Amygdala (tissue), 56 donors: Measurements from ENCODE around the gene BRD9.
"Not testable (repeated sequence)": the region's sequence is repeated elsewhere in the genome, so short reads cannot be mapped to it uniquely, and the experiment has no call there.

Source experiments
- DNase-seq, 56 donors: peaks; one replicate each; lab custom pipeline; 2025; lab: John Stamatoyannopoulos, UW

BRD9 gene

DNA sequence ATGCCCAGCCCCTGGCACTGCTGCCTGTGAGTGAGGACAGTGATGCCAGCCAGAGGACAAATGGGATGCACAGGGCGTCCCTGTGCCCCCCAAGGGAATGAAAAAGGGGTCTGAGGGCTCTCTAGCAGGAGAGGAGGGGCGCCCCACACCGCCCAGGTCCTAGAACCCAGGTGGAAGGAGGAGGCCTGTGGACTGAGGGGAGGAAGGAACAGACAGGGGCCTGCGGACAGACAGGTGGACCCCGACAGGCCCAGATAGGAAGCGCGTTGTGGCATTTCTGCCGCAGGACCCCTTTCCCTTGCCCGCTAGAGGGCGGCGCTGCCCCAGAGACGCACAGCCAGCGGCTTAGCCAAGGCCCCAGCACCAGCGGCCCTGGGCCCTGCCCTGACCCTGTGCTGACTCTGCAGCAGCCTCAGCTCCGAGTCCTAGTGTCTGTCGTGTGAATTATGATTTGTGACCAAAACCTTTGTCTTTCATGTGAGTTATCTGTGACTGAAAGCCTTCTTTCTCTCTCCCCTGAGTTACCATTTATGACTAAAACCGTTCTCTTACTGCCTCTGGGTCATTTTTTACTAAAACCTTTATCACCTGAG lies 30.8 kb upstream of the BRD9 start:
- DNase-seq = peak in 36 of 56 donors; percentile 3 to 79 (median 34)

DNA sequence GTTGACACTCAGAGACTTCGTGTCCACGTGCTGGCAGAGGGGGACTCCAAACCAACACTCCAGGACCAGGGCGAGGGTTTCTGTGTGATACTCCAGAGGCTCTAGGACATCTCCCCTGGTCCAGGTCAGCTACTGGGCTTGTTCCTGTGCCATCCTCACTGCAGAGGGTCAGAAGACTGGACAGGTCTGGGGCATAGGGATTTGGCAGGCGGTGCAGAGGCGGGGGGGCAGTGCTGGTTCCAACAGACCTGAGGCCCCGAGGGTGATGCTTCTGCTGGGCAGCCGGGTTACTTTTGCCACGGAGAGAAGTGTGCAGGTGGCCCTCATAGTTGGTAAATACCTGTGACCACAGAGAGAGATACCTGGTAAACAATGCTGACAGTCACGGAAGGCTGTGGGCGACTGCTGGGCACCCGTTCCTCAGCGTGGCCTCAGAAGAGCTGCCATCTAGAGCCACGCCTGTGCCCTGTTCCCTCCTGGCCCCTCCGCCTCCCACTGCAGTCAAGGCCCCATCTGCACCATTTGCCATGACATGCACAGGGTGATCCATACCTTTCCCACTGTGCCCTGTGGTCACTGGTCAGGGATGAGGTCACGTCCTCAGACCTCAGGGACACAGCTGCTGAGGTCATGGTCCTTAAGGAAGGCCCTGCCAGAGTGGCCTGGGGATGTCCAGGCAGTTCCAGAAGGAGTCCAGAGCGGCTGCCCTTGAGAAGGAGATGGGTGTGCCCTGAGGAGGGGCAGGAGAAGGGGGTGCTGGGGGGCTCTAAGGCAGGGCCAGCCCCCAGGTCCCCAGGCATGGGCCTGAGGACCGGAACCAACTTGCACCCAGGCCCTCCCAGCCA lies 30.1 kb upstream of the BRD9 start:
- no peak for DNase-seq

DNA sequence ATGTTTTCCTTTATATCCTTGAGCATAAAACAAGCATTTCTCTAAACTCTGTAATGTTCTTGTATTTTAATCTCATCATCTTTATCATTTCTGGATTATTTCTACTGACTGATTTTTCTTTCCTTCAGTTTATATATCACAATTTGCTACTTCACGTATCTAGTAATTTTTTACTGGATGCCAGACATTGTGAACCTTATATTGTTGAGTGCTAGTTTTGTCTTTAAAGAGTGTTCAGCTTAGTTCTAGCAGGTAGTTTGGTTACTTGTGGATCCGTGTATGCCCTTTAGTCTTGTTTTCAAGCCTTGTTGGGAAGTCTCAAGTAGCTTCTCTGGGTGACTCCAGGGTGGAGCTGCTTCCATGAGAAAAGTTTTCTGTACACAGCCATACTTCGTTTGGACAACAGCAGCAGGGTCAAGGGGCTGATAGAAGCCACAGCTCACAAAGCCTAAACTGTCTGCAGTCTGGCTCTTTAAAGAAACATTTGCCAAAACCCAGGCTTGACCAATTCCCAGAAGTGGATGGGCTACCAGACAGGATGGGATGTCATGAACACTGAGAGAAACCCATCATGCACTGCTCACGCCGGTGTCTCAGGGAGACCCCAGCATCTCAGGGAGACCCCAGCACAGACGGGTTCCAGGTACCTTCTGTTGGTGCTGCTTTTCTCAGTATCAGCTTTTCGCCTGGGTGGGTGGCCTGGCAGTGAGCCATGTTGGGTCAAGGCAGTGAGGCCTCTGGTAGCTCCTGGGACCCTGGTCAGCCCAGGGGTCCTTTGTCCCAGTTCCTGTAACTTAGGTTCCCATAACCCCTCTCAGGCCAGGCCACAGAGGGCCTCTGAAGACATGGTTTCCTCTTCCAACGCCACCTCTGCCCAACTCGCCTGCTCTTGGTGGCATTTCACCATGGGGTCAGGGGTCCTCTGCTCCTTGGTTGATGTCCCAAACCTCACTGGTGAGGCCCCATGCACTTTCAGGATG lies 29.1 kb upstream of the BRD9 start:
- no peak for DNase-seq

DNA sequence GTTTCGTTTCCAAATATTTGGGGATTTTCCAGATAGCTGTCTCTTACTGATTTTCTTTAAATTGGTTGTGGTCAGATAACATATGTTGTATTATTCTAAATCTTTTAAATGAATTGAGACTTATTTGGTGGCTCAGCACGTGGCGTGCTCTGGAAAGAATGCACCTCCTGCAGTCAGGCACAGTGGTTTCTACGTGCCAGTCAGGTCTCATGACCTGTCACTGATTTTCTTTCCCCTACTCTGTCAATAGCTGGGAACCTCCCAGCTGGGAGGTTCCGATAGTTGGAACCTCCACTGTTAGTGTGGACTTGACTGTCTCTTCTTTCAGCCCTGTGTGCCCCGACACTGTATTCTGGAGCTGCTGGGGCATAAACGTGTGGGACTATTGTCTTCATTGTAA lies 27.7 kb upstream of the BRD9 start:
- no peak for DNase-seq

DNA sequence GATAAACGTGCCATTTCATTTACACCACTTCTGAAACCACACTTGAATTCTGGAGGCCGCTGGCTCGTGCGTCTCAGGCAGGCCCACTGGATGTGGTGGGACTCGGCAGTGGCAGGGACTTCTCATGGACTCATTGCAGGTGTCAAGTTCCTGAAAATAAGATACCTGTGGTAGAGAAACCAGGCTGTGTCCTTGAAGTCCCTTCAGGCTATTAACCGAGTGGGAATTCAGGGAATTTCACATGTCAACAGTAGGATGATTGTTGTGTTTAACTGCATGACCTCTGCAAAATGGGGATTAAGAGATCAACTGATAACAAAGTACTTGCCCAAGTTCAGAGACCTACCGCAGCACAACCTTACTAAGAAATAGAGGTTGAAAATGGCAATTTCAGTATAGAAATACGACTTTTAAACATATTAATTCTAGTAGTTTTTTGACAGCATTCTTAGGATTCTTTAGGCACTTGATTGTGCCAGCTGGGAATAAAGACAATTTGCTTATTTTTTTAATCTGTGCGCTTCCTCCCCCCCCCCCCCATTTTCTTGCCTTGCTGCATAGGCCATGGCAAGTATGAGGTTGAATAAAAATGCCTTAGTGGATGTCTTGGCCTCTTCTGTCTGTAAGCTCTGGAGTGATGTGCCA lies 26.9 kb upstream of the BRD9 start:
- DNase-seq = no peak

DNA sequence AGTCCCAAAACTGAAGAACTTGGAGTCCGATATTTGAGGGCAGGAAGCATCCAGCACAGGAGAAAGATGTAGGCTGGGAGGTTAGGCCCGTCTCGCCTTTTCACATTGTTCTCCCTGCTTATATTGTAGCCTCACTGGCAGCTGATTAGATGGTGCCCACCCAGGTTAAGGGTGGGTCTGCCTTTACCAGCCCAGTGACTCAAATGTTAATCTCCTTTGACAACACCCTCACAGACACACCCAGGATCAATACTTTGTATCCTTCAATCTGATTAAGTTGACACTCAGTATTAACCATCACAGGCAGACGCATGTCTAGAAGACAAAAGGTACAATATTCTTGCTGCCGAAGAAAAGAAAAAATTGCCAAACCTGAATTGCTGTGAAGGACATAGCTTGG lies 26.1 kb upstream of the BRD9 start:
- DNase-seq = not testable (repeated sequence)

DNA sequence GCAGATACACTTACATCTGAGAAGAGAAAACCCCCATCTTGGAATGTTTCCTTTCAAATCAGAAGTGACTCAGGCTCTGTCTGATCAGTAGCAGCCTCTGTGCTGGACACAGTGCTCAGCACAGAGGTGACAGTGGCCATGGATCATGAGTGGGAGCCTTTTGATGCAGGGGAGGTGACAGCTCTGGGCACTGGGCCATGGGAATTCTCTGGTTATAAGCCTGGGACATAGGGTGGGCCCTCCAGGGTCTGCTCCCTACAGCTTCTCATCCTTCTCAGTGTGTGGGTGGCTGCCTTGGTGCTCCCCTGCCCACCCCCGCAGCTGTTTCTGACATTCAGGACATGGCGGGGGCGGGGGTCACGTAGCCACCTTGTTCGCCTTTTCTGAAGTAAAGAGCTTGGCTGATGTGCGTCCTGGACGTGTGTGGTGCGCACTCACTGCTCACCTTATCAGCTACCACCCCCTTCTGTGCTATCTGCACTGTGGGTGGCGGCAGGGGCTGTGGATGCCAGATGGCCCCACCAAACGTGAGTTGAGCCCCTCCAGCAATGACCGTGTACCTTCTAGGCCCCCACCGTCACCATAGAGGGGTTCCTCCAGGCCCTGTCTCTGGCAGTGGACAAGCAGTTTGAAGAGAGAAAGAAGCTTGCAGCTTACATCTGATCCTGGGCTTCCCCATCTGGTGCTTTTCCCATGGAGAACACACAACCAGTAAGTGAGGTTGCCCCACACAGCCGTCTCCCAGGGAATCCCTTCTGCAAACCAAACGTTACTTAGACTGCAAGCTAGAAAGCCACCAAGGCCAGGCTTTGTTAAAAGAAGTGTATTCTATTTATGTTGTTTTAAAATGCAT lies 24.1 kb upstream of the BRD9 start:
- DNase-seq = no peak

DNA sequence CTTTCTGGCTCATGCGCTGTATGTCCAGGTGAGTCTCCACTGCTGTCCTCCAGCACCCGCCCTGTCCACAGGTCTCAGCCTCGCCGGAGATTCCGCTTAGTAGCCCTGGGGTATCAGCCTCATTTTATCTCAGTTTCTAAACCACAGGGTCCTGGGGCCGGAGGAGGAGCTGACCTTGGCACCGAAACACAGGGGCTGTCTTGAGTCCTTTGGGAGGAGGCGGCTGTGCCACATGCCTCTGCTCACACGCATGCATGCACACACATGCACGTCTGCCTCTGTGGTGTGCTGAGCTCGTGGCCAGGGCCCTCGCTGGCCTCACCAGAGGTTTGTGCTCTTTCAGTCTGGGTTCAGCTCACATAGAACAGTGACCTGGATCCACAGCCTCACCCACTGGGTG lies 23.3 kb upstream of the BRD9 start:
- no peak for DNase-seq

DNA sequence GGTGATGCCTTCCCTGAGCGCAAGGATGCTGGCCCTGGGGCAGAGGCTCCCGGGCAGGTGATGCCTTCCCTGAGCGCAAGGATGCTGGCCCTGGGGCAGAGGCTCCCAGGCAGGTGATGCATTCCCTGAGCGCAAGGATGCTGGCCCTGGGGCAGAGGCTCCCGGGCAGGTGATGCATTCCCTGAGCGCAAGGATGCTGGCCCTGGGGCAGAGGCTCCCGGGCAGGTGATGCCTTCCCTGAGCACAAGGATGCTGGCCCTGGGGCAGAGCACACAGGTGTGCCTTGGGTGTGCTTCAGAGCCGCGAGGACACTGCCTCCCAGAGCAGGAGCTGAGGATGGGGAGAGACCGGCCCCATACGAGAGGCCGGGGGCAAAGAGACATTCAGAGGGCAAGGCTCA lies 22.7 kb upstream of the BRD9 start:
- DNase-seq = not testable (repeated sequence)

DNA sequence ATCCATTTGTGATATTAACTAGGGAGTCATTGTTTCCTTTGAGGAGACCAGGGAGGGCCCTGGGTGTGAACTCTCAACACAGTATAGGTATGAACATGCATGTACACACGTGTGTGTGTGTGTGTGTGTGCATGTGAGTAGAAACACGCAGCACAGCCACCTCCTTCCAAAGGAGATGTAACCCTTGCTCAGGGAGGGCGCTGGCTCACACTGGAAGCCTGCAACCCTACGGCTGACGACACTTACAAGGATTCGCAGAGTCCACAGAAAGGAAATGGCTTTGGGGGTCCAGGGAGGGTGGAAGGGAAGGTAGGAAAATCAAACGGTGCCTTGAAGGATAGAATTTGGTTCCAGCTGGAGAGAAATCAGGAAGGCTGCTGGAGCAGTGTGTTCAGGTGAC lies 22.0 kb upstream of the BRD9 start:
- no peak for DNase-seq

DNA sequence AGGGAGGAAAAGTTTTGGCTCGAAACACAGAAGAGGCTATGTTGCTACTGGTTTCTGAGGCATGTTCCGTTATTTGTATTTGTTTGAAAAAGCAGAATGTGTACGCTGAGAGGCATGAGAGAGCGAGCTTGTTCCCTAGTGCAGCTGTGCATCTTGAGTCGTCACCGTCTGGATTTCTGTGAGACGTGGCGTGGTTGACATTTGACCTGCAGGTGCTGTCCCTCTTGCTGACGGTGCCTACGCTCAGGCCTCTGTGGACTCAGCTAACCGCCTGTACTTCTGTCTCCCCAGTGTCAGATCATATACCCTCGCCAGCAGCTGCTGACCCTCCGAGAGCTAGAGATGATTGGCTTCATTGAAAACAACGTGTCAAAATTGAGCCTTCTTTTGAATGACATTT lies 21.6 kb upstream of the BRD9 start:
- no peak for DNase-seq

DNA sequence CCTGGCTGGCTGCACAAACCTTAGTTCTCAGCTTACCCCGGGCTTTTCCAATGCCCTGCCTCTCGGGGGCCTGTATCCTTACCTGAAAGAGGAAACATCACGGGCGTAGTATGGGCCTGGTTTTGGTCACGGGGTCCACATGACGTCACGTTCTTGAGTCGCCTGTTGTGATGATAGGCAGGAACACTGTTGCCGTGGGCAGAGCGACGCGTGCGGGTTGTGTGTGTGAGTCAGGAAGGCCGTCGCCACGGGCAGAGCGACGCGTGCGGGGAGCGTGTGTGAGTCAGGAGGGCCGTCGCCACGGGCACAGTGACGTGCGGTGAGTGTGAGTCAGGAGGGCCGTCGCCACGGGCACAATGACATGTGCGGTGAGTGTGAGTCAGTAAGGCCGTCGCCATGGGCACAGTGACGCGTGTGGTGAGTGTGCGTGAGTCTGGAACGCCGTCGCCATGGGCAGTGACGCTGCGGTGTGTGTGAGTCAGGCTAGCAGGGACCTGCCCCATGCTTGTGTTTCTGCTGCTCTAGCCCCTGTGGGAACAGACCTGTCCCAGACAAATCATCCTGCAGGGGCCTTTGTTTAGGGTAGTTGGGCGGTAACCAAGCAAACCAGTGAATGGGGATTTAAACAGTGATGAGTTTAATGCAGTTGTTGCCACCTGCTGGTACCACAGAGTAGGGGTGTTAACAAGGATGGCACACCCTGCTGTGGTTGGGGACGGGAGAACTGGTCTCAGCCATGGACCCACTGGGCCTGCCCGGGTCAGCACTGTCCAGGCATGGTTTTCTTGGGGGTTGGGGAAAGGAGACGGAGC lies 19.9 kb upstream of the BRD9 start:
- DNase-seq = peak in 27 of 56 donors; percentile 9 to 73 (median 33)

DNA sequence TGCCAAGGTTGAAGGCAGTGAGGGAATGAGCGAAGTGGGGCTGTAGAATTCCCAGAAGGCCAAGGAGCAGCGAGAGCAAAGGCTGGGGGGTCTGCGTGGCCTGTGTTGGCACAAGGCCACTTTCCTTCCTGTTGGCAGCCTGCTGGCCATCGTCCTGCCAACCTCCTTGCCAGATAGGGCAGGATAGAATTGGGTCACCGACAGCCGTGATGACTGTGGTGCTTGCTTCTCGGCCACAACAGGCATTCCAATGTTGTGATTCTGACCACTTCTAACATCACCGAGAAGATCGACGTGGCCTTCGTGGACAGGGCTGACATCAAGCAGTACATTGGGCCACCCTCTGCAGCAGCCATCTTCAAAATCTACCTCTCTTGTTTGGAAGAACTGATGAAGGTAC lies 19.0 kb upstream of the BRD9 start:
- DNase-seq = peak in 1 of 56 donors; percentile 10

DNA sequence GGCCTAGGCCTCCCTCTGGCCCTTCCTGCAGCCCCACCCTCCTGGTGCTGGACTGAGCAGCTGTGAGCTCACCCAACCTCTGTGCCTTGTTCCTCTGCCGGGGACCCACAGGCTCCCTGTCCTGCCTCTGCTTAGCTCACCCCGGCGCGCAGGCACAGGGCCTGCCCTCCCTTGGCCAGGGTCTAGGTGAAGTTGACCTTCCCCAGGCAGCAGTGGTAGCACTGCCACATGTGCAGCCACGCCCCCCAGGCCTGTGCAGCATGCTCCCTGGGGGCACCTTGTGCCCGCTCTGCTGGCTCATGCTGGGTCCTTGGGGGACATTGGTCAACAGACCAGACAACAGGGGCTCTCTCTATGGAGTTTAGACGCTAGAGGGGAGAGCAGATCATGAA lies 18.2 kb upstream of the BRD9 start:
- DNase-seq = no peak

DNA sequence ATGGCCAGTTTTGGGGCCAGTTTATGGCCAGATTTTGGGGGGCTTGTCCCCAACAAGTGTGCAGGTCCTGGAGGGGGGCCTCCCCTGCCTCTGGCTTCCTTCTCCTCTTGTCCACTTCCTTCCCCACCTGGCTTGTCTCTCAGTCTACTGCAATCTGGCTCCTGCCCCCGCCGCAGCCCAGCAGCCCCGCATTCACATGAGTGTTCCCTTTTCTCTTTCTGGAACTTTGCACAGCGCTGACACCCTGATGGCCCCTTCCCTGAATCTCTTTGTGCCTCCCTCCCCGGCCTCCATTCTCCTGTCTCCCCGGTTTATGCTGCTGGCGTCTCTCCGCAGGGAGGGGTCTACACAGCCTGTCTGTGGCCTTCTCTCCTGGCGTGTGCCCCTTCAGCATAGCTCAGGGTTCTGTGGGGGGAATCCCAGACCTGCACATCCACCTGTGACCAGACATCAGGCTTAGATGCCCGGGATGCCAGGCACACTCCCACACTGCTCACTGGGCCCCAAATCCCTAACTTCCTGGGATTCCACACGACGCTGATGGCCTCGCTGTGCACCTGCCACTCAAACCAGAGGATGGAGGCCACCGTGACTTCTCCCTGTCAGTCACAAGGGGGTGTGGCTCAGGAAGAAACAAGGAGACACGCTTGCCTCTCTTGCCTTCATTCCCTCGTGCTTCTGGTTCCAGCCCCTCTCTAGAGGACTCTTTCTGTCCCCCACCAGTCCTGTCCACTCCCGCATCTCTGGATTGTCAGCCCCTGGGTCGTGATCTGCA lies 17.6 kb upstream of the BRD9 start:
- no peak for DNase-seq

DNA sequence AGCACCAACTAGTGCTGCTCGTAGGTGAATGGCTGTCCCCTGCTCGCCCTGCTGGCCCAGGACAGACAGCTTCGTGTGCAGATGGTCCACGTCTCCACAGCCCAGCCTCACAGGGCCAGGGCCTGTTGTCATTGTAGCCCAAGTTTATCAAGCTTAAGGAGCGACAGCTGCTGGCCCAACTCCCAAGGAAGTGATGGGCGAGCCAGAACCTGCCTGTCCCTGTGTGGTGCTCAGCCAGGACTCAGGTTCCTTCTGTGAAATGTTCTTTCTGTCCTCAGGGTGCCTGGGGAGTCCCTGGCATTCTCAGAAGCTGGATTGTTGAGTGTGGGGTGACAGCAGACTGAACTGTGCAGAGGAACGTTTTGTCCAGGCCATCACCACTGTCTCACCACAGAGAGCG lies 16.5 kb upstream of the BRD9 start:
- no peak for DNase-seq

DNA sequence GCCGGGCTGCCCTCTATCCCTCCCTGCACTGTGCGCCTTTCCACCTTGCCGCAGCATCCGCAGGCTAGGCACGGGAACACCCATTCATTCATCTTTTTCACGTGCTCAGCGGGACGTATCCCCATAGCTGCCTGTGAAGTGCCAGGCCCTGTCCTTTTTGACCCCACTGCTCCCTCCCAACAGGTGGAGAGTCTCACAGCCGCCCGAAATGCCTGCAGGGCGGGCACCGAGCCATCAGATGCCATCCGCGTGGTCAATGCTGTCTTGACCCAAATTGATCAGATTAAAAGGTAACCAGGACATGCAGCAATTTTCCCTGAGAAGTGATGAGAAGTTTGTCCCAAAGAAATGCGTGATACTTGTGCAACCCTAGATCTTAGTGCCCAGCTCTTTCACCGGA lies 15.6 kb upstream of the BRD9 start:
- DNase-seq = no peak

DNA sequence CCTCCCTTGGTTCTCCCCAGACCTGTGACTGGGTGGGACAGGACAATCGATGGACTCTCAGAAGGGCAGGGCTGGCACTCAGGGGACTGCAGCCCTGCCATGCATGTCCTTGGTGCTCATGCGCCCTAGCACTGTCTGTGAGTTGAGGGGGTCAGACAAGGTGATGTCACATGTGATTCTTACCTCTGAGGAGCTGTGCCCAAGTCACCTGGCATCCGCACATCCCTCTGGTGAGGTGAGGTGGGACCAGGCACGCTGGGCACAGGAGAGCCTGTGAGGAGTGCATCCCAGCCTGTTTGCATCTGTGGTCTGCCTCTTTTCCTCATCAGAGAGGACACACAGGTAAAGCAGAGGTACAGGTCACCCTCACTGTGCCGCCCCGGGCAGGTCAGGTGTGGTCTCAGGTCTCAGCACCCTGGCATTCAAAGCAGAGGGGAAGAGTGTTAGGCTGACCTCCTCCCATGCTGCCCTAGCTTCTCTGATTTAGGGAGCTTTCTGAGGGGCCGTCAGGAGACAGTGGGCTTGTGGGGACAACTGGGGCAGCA lies 14.8 kb upstream of the BRD9 start:
- no peak for DNase-seq
